GM19372 (cell line): ENCODE results near the gene ARX.

Source experiments
- ATAC-seq: cut with Tn5 transposase; IDR thresholded peaks from one replicate; pipeline ENCODE4 v1.9.1; 2021; ENCODE audit warnings: mild to moderate bottlenecking, low read depth, moderate library complexity; ENCODE audit not compliant: unreplicated experiment

Gene ARX

DNA sequence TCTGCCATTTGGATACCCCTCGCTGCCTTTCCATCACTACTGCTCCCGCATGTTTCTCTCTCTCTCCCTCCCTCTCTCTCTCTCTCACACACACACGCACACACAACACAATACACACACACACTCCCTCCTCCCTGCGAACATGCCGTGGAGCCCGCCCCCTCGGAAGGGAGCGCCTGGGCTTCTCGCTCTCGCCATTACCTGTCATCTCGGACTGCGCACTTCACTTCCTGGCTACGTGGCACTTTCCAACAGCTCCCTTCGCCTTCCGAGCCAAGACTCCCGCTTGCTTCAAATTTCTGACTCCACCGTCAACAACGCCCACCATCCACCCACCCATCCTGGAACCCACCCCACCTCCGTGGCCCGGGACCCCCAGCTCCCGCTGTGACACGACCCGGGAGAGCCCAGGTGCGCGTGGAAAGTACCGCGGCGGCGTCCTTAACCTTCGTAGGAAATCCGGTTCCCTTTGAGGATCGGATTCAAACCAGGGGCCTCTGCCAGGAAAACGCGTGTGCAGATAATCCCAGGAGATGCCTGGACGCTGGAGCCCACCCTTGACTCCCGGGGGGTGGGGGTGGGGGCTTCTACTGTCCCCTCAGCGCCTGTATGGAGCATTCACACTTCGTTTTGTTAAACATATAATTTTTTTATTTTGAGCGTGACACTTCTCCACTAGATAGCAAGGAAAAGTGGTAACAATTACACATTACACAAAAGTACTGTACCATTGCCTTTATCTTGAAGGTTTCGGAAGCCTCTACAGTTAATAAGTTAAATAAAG lies 12.5 kb downstream of the ARX start:
- no peak for ATAC-seq

DNA sequence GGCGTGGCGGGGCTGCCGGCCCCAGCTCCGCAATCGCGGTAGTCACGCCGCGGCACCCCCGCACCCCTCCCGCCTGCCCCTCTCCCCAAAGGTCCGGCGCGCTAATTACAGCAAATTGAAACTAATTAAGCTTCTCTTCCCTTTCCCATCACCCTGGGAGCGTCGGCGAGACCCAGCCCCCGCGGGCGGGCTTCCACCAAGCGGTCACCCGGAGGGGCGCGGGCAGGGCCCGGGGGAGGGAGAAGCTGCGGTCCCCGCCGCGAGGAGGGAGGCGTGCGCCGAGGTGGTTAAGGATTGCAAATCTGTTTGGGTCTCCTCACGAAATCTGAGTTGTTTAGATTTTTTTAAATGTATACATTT lies 13.1 kb downstream of the ARX start:
- no peak for ATAC-seq

DNA sequence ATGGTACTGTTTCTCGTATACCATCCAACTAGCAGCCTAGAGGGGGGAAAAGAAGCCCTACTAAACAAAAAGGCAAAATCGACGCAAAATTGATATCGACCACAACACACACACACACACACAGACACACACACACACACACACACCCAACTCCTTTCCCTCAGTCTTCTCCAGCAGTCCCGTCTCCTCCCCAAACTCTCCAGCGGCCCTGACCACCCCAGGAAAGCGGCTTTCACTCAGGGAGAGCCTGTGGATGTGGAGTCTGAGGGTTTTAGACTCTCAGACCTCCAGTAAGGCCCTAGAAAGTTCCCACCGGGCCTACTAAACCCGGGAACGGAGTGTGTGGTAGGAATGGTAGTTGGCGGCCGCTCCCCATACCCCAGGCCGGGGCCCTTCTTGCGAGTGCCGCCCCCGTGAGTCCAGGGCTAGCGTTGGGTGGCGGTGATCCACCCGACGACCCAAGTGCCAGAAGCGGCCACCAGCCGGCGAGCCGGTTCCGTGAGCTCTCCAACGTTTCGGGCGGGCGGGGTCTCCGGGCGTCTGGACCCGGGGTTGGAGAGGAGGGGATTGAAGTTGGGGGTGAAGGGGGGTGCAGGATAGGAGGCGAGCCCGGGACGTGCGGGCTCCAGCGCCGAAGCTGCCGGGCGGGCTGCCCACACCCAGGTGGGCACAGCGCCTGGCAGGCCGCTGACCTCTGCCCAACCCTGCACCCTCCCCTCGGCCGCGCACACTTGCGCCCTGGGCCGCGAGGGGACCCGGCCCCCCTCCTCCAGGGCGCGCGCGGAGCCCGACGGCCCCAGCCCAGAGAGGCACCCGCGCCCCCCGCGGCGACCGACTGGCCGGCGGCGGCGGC lies 13.7 kb downstream of the ARX start:
- ATAC-seq, result no peak

DNA sequence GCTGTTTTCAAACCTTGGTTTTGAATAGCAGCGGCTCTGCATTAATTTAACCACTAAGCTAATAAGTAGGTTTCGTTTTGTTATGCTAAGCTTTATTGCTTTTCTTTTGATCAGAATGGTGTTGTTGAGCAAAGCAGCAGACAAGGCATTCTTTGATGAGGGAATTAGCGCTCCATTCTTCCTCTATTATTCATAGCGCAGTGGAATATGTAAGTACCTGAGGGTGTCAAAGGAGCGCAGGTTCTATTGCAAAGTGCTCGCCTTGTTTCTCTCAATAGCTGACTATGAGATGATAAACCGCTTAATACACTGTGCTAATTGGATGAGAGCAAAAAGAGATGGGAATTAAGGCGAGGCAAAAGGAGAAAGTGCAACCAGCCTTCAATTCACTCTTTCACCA lies 16.3 kb downstream of the ARX start:
- no peak for ATAC-seq

DNA sequence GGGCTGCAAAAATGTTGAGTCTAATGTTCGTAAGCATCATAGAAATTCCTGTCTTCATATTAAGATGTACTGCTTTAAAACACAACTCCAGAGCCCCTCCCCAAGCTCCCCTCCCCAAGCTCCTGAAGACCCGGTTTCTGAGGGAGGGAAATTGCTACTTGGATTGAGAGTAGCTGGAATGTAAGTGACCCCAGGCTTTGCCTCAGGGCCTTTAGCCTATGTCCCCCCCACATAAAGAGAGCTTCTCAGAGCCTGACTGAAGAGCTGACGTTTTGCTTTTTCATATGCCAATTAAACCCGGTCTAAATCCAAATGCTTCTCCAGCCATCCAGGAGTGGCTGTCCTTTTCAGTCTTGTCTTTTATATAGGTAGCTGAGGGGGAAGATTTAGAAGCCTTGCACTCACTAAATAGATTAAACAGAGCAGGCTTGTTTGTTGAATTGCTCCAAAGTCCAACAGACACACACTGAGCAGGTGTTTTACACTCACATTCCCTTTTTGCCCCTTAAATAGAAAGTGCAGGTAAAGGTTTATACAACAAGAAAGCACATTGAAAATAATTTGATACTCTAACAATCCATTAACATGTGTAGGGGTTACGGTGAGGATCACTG lies 19.6 kb downstream of the ARX start:
- no peak for ATAC-seq

DNA sequence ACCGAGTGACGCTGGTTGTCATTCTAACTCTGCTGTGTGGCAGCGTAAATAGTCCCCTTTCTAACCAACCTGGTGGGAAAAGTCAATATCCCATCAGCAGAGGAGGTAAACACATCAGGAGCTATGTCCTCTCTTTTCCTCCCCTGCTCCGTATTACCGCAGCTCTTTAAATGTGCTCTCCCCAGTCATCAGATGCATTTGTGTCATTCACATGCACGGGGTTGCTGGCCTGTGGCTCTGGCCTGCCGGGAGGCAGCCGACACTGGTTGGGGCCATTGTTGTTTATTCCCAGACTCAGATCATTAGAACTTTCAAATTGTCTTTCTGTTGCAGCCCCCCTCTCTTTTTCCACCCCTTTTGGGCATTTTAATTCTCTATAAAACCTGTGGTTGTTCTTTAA lies 21.9 kb downstream of the ARX start:
- no peak for ATAC-seq

DNA sequence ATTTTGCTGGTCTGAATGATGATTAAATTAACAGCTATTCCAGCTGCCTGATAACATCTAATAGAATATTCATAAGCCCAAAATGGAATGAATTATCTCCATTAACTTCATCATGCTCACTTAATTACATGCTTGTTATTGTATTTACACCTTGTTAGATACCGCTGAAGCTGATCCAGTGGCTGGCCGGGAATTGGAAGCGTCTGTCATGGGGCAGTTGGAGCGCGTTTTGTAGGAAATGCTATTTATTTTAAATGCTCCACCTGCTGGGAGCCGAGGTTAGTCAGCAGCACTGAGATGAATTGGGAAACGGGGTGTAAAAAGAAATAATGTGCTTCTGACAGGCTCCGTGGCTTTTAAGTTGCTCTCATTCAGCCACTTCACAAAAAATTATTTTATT lies 25.2 kb downstream of the ARX start:
- ATAC-seq, result no peak

DNA sequence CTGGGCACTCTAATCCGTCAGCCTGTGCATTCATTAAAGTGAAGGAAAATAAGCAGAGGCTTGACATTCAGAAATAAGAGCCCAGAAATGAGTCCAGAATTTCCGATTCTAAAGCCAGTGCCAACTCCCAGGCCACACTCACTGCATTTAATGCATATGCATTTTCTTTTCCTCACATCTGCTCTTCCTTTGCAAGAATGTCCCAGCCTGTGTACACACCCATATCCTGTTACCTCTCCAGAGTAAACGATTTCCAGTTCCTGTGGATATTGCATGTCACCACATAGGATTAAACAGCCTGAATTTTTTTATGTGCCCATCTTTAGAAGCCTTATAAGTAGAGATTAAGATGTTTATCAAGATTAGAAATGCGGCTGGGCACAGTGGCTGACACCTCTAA lies 27.5 kb downstream of the ARX start:
- no peak for ATAC-seq

DNA sequence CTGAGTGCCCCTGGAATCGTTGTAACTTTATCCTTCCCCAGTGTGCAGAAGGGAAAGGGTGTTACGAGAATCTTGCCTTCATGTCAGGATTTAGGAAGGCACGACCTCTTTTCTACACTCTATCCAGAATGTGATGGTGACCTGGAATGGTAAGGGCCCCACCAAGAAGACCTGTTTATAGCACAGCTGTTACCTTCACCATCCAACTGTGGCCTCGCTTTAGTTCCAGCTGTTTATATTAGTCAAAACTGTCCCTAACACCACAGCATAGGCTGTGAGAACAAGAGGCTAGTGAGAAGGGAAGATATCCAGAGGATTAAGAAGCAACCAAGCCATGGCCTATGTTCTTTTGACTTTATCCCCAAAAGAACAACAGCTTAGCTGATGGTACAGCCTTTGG lies 28.0 kb downstream of the ARX start:
- no peak for ATAC-seq

DNA sequence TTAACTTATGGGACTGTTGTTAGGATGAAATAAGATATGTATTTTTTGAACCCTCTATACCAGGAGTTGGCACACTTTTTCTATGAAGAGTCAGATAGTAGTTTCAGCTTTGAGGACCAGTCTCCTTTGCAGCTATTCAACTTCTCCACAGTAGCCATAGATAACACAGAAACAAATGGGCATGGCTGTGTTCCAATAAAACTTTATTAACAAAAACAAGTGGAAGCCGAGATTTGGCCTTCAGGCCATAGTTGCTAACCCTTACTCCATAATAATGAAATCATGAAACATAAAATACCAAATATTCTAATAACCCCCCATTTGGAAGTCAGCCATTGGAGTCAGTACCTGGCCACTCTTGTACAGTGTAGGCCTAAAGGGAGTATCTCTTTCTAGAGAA lies 30.6 kb downstream of the ARX start:
- no peak for ATAC-seq

DNA sequence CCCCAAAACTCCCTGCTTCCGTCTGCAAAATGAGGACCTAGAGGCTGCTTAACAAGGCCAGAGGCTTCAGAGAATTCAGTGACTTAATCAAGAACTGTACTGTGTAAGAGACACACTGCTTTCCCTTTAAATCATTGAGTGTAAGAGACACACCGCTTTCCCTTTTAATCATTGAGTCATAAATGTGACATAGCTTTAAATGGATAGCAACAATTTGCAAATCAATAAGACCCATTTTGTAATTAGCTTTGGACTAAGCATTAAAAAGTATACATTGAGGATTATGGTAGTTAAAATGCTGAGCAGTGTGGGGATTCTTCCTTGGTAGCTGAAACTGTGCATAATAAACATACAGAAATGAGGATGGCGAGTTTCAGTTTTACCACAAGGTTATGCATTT lies 31.8 kb downstream of the ARX start:
- ATAC-seq, result no peak

DNA sequence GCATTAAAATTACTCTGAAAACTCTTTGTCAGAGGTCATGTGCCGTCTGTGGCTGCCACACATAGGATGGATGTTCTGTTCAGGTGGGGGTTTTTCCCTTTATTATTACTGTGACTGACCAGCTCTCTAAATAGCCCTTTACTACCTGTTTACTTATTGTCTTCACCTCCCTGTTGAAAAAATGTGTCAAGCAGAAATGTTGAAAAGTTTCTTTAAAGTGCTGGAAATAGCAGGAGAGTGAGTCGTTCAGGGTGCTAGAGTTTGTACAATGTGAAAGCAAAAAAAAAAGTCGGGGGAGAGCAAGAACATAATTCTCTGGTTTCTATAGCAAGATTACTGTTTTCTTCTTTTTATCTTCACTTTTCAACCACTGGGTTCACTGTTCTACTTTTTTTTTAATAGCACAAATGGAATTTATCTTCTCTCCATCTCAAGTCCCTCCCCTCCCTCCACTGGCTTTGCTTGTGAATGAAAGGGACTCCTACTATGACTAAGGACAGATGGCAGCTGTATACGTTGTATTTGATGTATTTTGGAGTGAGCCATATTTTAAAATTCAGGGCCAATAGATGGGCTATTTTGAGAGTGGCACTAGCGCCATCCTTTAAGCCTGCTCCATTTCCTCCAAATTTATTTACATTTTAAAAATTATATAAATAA lies 33.3 kb downstream of the ARX start:
- ATAC-seq, result no peak

DNA sequence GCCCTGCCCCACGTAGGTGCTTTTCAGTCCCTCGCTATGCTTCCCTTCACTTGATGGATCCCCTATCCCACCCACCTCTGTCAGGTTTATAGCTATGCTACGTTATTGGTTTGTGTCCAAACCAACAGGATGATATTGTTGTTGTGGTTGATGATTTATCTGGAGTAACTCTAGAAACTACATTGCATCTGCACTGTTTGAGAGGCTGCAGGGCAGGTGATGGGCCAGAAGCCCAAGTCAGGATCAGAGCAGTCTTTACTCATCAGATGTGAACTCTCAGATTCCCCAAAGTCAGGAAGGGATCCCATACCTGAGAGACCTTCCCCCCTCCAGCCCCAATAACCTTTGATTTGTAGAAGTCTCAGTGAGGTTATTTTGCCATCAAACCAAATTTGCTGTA lies 34.7 kb downstream of the ARX start:
- no peak for ATAC-seq

DNA sequence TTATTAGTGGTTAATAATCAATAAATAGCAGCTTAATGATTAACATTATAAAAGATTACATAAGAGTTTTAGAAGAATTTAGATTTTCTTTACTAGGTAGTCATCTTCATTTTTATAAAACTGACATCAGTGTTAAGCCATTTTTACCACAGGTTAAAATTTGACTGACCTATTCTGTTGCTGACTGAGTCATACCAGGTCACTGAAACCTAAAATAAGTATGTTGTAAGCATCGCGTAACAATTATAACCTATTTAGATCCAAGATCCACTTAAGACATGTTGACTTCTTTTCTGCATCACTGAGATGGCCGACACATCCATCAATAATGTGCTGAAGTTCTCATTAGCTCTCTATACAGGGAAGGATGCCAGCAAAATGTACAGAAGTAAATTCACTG lies 36.7 kb downstream of the ARX start:
- no peak for ATAC-seq

DNA sequence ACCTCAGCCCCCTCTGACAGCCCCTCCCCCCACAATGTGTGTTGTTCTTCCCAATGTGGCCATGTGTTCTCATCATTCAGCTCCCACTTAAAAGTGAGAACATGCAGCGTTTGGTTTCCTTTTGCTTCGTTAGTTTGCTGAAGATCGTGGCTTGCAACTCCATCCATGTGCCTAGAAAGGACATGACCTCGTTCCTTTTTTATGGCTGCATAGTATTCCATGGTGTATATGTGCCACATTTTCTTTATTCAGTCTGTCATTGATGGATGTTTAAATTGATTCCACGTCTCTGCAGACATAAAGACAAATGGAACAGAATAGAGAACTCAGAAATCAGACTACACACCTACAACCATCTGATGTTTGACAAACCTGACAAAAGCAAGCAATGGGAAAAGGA lies 46.0 kb downstream of the ARX start:
- no peak for ATAC-seq

DNA sequence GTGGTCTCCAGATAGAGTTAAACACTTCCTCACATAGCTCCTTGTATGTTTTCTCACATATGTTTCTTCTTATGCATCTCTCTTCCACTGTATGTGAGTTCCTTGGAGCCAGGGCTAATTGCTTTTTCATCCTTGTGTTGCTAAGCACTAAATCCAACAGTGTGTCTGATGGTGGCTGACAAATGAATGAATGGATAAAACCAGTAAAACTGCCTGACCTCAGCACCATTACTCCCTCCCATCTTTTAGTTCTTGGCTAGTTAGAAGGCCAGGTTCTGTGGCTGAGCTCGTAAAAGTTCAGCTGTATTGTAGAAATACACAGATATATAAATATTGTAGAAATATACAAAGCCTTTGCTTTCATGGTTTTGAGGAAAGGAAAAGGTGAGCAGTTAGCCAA lies 50.4 kb downstream of the ARX start:
- no peak for ATAC-seq

DNA sequence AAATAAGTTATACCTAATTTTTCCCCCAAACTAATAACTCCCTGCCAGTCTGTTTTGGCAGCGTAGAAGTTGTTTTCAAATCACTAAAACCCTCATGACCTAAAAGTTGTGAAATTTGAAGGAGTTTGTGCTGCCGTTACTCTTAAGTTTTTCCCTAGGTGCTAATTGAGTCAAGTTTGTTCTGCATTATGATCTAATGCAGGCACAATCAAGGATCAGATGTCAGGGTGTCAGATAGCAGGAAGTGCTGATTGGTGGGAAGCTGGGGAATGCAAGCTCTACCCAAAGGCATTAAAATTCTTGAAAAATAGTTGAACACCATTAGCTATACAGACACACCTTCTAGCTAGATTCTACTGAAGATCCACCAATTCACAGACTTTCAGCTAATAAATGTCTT lies 51.9 kb downstream of the ARX start:
- ATAC-seq, result no peak

DNA sequence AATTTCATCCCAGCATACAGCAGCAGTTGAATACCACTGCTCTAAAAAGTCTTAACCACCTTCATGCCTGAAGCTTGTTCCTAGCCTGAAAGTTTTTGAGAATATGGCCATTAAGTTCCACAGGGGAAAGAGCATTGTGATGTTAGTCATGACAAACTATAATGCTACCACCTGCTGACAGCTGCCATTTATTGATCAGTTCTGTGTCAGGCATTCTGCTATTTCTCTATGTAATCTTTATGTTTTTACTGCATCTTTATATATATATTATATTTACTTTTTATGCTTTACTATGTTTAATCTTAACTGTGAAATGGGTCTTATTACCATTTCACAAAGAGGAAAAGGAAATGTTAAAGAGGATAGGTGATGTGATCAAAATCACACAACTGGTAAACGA lies 54.0 kb downstream of the ARX start:
- ATAC-seq, result no peak

DNA sequence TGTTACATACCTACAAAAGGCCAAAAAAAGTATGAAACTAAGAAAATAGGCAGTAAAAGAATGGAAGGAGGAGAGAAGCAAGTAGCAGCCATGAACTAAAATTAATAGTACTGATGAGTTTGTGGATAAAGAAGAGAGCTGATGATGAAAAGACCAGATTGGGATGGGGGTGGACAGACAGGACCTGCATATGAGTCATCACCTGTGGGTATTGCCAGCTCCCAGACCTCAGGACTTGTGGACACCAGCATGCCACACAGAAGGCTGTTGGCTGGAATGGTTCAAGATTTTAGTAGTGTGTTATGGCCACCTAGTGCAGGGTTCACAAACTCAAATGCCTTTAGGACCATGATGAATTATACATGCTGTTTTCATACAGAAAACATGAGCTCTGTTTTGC lies 58.9 kb downstream of the ARX start:
- ATAC-seq, result no peak

DNA sequence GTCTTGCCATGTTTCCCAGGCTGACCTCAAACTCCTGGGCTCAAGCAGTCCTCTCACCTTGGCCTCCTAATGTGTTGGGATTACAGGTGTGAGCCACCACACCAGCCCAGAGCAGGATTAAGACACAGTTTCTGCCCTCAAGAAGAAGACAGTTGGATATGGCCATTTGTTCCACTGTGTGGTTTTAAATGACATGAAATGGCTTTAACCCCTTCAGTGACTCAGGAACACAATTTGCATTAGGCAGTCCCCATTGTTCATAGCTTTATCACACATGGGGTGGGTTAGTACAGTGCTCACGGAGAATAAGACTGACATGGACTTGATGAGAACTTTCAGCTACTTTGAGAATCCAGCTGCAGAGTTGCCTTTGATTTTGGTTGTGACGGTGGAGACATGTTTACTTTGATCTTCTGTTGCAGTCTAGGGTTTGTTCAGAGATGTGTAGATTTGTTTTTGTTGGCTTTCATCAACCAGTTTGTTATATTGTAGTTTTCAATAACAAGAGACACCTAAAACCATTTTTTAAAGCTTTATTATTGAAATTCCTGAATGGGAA lies 60.3 kb downstream of the ARX start:
- no peak for ATAC-seq

DNA sequence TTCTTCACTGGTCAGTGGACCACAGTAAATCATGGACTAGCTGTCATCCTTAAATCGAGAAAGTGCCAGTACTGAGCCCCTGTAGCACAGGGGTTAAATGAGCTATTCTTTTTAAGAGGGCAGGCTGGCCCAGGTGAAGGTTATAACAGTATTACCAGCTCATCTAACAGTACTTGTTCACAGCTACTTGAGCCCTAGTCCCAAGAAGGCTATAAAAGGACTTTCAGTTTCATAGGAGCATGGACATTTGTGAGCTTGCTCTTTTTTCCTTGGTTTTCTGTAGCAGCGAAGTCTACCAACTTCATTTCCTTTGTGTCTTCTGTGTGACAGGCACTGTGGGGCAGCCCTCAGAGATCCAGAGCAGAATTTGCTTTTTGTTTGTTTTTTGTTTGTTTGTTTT lies 61.0 kb downstream of the ARX start:
- ATAC-seq, result no peak
